ENCODE results near the gene MLLT1. TPM values are rescaled to one million over a fixed set of nuclear protein-coding genes. Genes with fewer than 3 reads are reported as not detected.
A peak's percentile ranks its signal among the peaks of the same experiment; 100 is the strongest.

Gene MLLT1
- total RNA-seq, 1 donor from 2014 or later = 68.3 TPM

DNA sequence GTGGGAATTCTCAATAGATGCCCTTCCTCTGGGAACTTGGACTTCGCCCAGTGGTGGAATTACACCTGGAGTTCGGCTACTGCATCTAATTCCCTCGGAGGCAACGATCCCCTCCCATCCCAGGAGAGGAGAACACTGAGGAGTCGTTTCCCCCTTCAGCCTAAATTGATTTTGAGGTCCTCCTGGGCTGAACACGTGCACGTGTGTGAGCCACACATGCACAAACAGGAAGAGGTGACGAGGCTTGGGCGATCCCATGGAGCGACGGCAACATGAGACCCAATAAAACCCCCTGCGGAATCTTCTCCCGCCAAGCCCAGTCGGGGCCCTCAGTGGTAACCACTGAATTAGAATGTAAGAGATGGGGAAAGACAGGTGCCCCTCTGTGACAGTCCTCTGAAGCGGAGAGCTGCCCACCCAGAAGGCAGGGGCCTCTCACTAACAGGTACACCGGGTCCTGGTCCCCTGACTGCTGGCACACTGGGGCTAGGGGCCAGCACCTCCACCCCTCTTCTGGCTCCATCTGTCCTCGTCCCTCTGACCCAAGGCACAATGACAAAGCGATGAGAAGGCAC, 4.5 kb downstream of the MLLT1 start:
- no peak for DNase-seq (ENCODE audit: low spot score)

DNA sequence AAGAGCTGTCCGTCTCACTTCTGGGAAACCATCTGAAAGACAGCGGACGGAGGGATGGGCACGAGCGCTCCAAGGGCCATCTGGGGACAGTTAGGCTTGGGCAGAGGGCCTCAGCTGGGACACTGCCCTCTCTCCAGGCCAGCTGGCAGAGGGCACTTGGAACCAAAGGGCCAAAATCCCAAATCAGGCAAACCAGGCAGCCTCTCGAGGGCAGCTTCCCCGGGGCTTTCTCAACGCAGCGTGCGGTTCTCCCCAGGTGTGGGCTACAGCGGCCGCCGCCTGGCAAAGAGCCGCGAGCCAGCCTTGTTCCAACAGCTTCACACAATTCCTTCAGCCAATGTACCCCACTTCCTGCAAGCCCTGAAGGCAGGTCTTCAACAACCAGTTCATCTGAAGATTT, 5.0 kb downstream of the MLLT1 start:
- DNase-seq (ENCODE audit: low spot score) = no peak

DNA sequence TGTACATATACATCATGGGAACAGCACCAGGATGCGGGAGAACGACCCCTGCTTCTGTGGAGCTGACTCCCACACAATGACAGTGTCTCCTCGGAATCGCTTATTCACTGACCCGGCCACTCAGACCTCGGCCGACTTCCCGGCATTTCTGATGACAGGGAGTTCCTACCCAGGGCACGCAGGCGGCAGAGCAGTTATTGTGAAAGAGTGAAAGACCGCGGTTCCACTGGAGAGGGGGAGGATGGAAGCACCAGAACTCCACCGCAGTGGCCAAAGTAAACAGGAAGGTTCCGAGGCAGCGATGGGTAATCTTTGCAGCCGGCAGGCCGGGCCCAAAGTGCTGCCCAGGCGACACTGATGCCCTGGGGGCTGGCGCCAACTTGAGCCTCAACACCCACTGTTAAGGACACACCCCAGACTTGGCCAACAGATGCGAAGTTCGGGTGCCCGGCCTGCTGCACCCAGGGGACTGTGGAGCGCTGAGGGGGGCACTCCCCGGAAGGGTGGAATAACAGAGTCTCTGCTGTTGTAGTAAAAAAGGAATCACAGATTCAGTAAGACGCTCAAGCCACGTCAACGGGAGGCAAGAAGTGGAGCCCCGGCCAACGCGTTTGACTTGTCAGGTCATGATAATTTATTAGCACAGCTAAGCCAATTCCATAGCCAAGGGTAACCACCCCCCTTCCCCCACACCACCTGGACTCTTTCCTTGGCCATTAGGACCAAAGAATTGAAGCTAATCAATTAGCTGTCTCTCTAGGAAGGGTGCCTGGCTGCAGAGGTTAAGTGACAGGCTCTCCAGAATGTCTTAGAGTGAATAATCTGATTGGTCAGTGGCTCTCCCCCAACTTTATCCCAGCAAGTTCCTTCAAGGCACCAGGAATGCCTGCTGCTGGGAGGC, 5.8 kb downstream of the MLLT1 start:
- peak; percentile 91 for DNase-seq (ENCODE audit: low spot score)

- no peak for DNase-seq (ENCODE audit: low spot score)
These were observed 6.7 kb downstream of the MLLT1 start for GRCh38 chr19:6272913-6273600.

DNA sequence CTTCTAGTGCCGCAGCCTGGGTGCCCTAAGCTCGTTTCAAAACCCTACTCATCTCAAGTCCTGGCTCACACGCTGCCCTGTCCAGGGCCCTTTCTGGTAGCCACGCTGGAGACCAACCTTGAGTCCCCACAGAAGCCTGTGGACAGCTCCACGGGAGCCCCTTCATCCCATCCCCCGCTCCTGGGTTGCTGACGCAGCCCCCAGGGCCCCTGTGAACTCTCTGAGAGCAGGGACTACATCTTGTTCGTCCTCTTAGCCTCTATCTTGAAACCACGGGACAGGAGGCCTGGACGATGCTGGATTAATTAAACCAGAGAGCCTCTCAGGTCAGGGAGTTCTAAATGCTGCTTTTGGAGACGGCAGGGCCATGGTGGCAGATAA, 7.4 kb downstream of the MLLT1 start:
- DNase-seq (ENCODE audit: low spot score) = no peak

- peak; percentile 85 for DNase-seq (ENCODE audit: low spot score)
These were observed 7.9 kb downstream of the MLLT1 start for GRCh38 chr19:6271721-6272410.

GRCh38 chr19:6271251-6271650, 8.5 kb downstream of the MLLT1 start:
- no peak for DNase-seq (ENCODE audit: low spot score)

GRCh38 chr19:6270822-6271221, 9.0 kb downstream of the MLLT1 start:
- DNase-seq (ENCODE audit: low spot score) = no peak

- no peak for DNase-seq (ENCODE audit: low spot score)
These were observed 9.6 kb downstream of the MLLT1 start for GRCh38 chr19:6270076-6270745.

DNA sequence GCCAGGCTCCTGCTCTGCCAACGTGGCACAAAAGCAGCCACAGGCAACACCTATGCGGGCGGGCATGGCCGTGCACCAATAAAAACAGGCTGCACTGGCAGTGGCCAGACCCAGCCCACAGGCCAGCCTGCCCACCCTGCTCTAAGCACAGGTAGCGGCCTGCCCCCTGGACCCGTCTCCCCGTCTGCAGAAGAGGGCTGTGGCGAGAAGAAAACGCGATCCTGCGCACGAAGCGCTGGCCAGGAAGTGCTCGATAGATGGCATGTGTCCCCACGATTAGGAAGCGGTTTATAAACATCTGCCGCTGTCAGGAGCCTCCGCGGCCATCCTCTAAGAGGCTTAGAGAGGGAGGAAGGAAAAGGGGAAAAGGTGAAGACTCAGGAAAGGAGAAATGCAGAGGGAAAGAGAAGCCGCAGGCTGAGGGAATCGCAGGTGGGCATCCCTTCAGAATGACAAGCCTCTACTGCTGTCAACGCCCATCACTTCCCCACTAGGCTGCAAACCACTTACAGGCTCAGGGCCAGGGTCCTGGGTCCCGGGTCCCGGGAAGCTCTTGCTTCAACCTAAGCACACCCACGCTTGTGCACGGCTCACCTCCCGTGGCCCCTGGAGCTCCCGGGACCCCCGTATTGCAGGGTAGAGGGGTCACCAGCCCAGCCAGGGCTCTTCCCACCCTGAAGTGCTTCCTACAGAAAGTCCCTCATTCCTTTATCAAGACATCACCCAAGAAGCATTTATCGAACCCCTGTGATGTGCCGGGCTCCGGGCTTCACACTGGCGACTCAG, 10.5 kb downstream of the MLLT1 start:
- no peak for DNase-seq (ENCODE audit: low spot score)

- DNase-seq (ENCODE audit: low spot score) = no peak
These were observed 11.4 kb downstream of the MLLT1 start for GRCh38 chr19:6268382-6268771.

DNA sequence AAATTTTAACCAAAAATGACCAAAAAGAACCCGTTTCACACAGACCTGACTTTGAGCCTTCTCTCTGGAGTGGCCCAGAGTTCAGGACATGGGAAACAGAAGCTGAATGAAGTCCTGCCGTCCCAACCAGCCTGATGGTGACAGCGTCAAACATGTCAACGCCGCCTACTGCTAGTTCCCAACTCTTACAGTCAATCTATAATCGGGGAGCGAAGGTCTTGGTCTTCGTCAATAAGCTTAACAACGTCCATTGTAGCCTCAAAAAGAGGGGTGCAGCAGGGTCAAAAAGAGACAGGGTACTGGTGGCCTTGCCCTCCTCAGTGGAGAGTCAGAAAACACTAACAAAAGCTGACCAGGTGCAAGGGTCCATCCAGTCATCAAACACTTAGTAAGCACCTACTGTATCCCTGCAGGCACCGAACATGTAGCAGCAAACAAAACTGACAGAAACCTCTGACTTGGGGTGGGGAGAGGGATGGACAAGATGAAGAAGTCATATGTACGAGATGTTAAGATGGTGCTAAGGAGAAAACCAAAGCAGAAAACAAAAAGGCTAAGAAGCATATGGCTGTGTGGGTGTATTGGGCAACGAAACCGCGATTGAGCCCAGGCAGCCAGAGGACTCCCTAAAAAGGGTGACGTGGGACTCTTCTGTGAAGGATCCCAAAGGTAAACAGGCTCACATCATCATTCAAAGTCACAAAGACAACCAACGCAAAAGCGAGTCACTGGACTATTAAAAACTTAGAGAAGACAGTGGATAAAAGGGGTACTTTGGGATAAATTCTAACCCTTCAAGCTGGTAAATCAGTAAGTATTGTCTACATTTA, 12.0 kb downstream of the MLLT1 start:
- DNase-seq (ENCODE audit: low spot score) = no peak

GRCh38 chr19:6264803-6265202, 15.0 kb downstream of the MLLT1 start:
- DNase-seq (ENCODE audit: low spot score) = no peak

DNA sequence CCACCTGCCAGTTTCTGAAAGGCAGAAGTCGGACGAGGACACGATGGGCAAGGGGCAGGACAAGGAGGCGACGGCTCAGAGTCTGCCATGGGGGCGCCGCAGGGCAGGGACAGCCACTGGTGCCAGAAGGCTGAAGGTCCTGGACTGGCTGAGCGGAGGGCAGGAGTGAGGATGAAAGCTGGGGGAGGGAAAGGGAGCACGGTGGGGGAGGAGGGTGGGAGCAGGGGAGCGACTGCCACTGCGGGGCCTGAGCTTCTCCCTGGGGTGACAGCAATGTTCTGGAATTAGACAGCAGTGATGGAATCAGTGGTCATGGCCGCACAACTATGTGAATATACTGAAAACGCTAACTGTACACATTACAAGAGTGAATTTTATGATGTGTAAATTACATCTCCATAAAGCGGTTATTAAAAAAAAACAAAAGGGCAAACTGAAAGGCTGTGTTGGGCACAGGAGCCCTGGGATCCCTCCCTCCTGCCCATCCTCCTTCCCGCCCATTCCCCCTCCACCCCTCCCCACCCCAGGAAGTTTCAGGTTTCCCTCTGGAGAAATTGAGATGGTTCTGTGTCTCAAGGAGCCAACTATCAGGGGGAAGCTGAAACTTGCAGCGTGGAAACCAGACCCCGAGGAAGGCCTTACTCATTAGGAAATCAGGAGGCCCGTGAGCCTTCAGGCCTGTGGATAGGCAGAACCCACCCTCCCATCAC, 15.9 kb downstream of the MLLT1 start:
- DNase-seq (ENCODE audit: low spot score) = no peak

DNA sequence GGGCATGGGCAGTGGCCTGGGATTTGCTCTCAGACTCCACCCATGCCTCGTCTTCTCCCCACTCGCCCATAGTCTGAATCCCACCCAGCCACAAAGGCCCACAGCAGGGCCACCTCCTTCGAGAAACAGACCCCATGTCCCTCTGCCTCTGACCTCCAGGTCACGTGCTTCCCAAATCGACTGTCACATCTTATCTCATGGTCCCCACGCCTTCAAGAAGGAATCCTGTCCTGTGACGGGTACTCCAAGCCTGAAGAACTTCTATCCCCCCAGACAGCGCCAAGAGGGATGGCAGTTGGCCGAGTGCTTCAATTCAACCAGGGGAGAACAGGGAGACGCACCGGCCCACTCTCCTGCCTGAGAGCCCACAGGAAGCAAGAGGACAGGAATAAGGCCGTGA, 16.5 kb downstream of the MLLT1 start:
- no peak for DNase-seq (ENCODE audit: low spot score)

DNA sequence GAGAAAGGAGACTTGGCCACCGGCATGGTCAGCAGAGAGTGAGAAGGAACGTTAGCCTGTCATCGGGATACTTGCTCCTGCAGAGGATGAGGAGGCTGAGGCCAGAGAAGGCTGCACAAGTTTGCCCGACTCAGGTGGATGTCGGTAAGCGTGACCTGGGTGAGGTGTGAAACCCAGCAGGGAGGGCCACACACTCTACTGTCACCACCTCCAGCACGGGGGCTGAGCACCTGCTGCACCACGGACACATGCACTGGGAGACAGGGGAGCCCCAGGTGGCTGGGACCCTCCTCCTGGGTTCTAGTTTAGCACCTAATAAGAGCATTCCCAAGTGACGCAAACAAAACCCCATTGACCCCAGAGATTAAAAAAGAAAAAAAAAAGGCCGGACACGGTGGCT, 17.3 kb downstream of the MLLT1 start:
- no peak for DNase-seq (ENCODE audit: low spot score)

DNA sequence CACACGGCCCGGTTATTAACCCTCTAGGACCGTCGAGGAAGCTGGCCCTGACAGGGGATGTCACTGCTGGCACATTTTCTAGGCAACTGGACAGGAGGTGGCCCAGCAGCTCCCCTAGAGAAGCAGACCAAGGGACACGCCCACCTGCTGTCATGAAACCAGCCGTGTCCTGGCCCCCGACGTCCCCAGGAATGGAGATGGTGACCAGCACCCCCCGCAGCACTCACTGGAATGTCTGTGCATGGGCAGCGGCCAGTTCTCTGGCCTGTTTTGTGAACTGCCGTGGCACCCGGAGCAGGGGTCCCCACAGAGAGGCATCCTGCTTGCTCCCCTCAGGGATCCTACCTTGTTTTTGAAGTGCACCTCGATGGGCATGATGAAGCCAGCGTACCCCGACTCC, 17.9 kb downstream of the MLLT1 start:
- no peak for DNase-seq (ENCODE audit: low spot score)

GRCh38 chr19:6260912-6261650, 18.7 kb downstream of the MLLT1 start:
- no peak for DNase-seq (ENCODE audit: low spot score)

- no peak for DNase-seq (ENCODE audit: low spot score)
These were observed 19.4 kb downstream of the MLLT1 start for GRCh38 chr19:6260376-6260775.

All from ureter (tissue), 1 donor.